Activated CD4-positive, alpha-beta T cell treated with anti-CD3 and anti-CD28 coated beads for 24 hours (primary cell): ENCODE data around the gene DRC7.
"Not testable (repeated sequence)": the region's sequence is repeated elsewhere in the genome, so short reads cannot be mapped to it uniquely, and the experiment has no call there.

ENCODE experiments used
- DNase-seq, 2 donors: peaks; one replicate each; pipeline ENCODE4 v3.0.0-alpha.2; 2020; ENCODE audit warnings: low read depth in 2 of 2

DRC7 gene

DNA sequence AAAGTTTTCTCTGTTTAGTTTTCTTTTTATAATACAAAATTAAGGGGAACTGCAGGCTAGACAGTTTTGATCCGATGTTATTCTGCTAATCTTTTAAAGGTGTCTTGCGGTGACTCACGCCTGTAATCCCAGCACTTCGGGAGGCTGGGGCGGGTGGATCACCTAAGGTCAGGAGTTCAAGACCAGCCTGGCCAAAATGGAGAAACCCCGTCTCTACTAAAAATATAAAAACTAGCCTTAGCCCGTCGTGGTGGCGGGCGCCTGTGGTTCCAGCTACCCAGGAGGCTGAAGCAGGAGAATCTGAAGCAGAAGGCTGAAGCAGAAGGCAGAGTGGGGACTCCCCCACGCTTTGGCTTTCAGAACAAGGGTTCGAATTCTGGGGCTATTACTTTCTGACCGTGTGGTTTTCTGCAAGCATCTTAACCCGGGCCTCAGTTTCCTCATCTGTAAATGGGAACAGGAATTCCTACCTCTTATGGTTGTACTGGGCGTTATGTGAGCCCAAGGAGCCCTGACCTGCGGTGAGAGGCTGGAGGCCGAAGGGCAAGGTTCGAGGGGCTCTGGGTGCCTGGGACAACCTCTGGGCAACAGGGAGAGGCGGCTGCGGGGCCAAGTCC lies 39.8 kb downstream of the DRC7 start:
- no peak for DNase-seq

DNA sequence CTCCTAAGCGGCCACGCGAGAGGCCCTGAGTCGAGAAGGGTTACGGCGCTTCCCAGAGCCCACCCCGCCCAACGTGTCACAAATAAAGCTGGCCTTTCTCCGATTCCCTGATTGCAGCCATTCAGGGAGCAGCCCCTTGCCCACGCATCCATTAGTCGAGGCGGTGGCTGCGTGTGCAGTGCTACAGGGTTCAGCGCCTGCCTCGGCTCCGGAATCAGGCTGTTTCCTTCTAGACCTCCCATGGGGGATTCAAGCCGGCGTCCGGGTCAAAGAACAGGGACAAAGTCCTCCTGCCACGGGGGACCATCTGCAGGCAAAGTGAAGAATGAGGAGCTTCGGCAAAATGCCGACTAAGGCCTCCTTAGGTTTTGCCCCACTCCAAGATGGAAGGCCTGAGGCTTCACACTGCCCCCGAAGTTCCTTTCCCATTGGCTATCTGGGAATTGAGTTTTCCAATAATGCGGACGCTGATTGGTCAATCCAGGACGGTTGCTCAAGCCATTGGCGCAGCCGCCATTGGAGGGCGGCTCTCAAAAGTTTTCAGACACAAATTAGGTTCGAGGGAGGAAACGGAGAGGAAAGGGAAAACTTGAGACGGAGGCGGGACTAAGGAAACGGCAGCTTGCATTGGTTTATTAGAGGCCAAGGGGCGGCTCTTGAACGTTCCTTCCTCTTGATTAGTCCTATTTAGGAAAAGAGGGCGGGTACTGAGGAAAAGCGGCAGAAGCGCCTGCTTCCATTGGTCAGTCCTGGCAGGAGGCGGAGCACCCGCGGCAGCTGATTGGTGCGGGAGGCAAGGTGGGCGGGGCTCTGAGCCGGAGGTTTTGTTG lies 40.5 kb downstream of the DRC7 start:
- peak; percentile 94 to 97 for DNase-seq

- no peak for DNase-seq
Measured at GRCh38 chr16:57735755-57736418, 41.3 kb downstream of the DRC7 start, which contains the start of gene KATNB1. TSS of gene KATNB1 (plus strand) at chr16:57735770. CDS start at chr16:57737244, 1,474 bp downstream.

DNA sequence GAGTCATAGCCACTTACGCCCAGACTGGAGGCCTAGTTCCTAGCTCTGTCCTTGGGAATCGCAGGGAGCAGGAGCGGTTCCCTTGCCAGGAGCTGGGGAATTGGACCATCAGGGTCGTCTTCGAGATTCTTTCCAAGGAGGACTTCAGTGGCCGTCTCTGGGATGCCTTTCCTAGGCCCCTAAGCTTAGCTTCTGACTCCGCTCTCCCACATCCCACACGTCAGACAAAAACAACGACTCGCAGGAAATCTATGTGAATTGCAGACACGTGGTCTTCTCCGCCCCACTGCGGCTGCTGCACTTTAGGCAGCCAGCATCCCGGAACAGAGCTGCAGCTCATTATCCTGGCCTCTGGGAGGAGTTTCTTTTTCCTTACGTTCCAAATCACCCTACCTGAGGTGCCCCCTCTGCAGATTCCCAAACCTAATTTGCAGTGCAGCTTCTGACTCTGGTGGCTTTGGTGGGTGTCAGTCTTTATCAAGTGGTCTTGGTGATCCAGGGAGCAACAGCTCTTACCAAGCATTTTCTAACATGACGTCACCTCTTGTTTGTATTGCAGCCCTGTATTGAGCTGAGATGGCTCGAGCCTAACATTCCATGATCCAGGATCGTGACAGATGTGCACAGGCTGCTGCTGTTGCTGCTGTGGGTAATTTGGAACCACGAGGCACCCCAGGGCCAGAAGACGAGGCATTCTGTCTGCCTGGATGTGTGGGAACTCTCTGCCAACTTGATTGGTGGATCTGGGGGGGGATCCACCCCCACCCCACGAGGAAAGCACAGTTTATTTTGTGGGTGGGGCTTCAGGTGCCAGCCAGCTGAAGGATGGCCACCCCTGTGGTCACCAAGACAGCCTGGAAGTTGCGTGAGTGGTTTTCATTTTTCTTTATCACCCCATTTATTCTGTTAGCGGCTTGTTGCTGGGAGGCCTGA lies 42.1 kb downstream of the DRC7 start:
- peak; percentile 22 to 31 for DNase-seq

GRCh38 chr16:57738844-57739243 lies 44.2 kb downstream of the DRC7 start:
- DNase-seq: no peak

GRCh38 chr16:57739756-57740422 lies 45.3 kb downstream of the DRC7 start:
- DNase-seq: no peak

DNA sequence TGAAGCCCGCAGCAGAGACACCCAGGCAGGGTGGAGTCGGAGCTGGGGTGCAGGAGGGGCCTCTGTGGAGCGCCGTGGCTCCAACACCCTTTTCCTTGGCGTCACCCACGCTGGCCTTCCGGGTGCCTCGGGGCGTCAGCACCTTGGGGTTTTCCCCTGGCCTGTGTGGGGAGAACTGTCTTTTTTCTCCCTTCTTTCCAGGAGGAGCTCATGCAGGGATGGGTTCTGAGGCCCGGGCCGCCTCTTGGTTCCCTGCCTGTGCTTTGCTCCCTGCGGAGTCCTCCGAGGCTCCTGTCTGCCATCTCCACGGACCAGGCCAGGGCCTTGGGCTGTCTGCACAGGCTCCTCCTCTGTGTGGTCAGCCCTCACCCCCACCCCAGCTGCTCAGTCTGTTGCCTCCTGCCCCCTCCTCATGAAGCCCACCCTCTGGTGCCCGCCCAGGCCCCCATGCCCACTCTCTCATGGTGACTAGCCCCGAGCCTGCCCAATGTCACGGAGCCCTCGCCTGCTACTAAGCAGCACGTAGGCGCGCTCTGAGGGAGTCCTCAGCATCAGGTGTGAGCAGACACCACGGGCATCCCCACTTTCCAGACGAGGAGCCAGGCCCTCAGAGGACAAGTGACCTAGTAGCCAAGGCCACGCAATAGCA lies 45.9 kb downstream of the DRC7 start:
- DNase-seq: no peak

GRCh38 chr16:57741660-57742191 lies 47.1 kb downstream of the DRC7 start:
- no peak for DNase-seq

- no peak for DNase-seq
Measured at GRCh38 chr16:57742543-57742942, 47.9 kb downstream of the DRC7 start.

- no peak for DNase-seq
Measured at GRCh38 chr16:57743458-57743857, 48.9 kb downstream of the DRC7 start.

DNA sequence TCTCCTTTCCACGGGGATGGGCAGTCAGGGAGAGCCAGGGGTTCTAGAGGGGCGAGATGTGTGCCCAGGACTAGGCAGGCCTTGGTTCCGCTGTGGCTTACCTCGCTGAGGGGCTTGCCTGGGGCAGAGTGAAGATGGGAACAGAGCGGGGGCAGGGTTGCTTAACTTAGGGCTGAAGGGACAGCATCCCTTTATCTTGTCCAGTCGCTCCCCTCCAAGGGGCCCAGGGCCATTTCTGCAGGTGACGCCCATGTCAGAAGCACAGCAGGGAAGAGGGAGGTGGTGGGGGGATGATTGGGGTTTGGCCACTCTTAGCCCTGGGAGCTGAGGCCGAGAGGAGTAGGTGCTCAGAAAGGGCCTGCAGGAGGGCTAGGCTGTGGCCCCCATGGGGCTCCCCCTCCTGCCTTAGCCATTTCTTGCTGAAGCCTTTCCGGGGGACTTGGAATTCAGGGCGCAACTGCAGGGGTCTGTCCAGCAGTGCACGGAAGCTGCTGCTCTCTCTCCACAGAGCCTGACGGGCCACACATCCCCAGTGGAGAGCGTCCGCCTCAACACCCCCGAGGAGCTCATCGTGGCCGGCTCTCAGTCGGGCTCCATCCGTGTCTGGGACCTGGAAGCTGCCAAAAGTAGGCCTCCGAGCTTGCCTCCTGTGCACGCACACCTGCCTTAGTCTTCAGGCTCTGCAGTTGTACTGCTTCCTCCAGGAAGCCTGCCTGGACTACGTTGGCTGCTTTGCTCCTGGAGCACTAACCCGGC lies 49.5 kb downstream of the DRC7 start:
- DNase-seq: no peak

DNA sequence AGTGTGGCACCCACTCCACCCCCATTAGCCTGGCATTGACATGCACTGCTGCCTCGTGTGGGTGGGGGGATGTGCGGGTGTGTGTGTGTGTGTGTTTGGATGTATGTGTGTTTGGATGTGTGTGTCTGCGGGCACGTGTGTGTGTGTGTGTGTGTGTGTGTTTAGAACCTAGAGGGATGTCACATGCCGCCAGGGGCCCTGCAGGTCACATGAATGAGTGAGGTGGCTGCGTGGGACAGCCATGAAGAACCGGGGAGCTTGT lies 50.0 kb downstream of the DRC7 start:
- no peak for DNase-seq

- no peak for DNase-seq
Measured at GRCh38 chr16:57745768-57746167, 51.2 kb downstream of the DRC7 start.

- not testable (repeated sequence) for DNase-seq
Measured at GRCh38 chr16:57746316-57746715, 51.7 kb downstream of the DRC7 start.

GRCh38 chr16:57747091-57747490 lies 52.5 kb downstream of the DRC7 start:
- no peak for DNase-seq

DNA sequence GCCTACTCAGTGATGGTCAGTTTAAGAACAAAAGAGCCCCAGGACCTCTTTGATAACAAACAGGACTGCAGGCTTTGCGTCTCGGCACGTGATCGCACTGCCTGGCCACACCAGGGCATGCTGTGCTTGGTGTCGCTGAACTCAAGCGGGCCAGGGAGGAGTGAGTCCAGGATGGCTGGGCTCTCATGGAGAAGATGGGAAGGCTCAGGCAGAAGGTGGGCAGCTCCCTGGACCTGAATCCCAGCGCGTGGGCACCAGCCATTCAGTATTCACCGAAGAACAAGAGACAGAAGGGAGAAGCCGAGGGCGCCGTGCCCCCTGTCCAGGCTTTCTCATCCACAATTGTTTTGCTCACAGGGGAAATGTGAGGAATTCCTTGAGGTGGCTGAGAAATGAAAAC lies 52.9 kb downstream of the DRC7 start:
- no peak for DNase-seq

GRCh38 chr16:57747996-57748395 lies 53.4 kb downstream of the DRC7 start:
- no peak for DNase-seq

- no peak for DNase-seq
Measured at GRCh38 chr16:57748596-57748995, 54.0 kb downstream of the DRC7 start.

- no peak for DNase-seq
Measured at GRCh38 chr16:57749101-57749692, 54.6 kb downstream of the DRC7 start.
